CD4-positive, alpha-beta T cell (primary cell): ENCODE measurements around the gene IRF9. TPM values are rescaled to one million over a fixed set of nuclear protein-coding genes. Genes with fewer than 3 reads are reported as not detected.

Experiments used
- ATAC-seq: fragments of 200-7000 bp; cut with Tn5 transposase; one replicate; pipeline ENCODE4 v1.10.0; 2022; ENCODE audit warnings: mild to moderate bottlenecking; ENCODE audit not compliant: poor library complexity
- CTCF ChIA-PET: fragments of 350-600 bp; sonication (Branson Sonifier 250); formaldehyde crosslinking; loops from one replicate; lab custom pipeline; 2021; ENCODE audit warnings: antibody characterized with exemption, inconsistent platforms; lab: Charles Lee
- POLR2A ChIA-PET: fragments of 350-600 bp; sonication (Branson Sonifier 250); formaldehyde crosslinking; loops from one replicate; lab custom pipeline; 2021; ENCODE audit warnings: antibody characterized with exemption, inconsistent platforms; lab: Charles Lee
- DNase-seq, 14 experiments: peaks; one replicate each; pipeline ENCODE4 v3.0.0-alpha.2; 2013 to 2020; ENCODE audit warnings: mixed read lengths in 2 of 14
- H3K27ac ChIP-seq, 2 donors: one replicate each; pipeline versions ENCODE4 v1.5.1 to v1.7.0; 2013; ENCODE audit warnings: low read length in 2 of 2, low read depth in 1 of 2, mild to moderate bottlenecking in 1 of 2
- H3K27me3 ChIP-seq, 2 experiments: 1 replicate in 1 of 2; 2 replicates in 1 of 2; pipeline versions ENCODE4 v1.6.1 to v1.7.0; 2013; ENCODE audit warnings: low read length in 2 of 2, control low read depth in 1 of 2, mild to moderate bottlenecking in 1 of 2, moderate library complexity in 1 of 2; ENCODE audit not compliant: insufficient read depth in 2 of 2, control insufficient read depth in 1 of 2
- H3K36me3 ChIP-seq: one replicate; pipeline ENCODE4 v1.6.1; 2013; ENCODE audit warnings: low read length, control low read depth; ENCODE audit not compliant: insufficient read depth
- H3K4me1 ChIP-seq: one replicate; pipeline ENCODE4 v1.6.1; 2013; ENCODE audit warnings: low read length, control low read depth; ENCODE audit not compliant: insufficient read depth
- H3K4me3 ChIP-seq: one replicate; pipeline ENCODE4 v1.5.1; 2013; ENCODE audit warnings: mild to moderate bottlenecking, low read length, moderate library complexity
- H3K9me3 ChIP-seq, 2 experiments: 1 replicate in 1 of 2; 2 replicates in 1 of 2; pipeline versions ENCODE4 v1.6.1 to v1.7.0; 2013; ENCODE audit warnings: low read length in 2 of 2, mild to moderate bottlenecking in 2 of 2, control low read depth in 1 of 2, moderate library complexity in 1 of 2; ENCODE audit not compliant: control insufficient read depth in 1 of 2, insufficient read depth in 1 of 2
- H3K27ac Mint-ChIP-seq: one replicate; pipeline ENCODE4 v1.8.0; 2020; ENCODE audit warnings: mixed read lengths
- H3K27me3 Mint-ChIP-seq: one replicate; pipeline ENCODE4 v1.8.0; 2021; ENCODE audit warnings: mixed read lengths
- H3K36me3 Mint-ChIP-seq: one replicate; pipeline ENCODE4 v1.8.0; 2021; ENCODE audit warnings: low read depth, mixed read lengths
- H3K4me1 Mint-ChIP-seq: one replicate; pipeline ENCODE4 v1.8.0; 2021; ENCODE audit warnings: low read depth, mixed read lengths
- H3K4me3 Mint-ChIP-seq: one replicate; pipeline ENCODE4 v1.8.0; 2020; ENCODE audit warnings: mild to moderate bottlenecking, mixed read lengths
- H3K9me3 Mint-ChIP-seq: one replicate; pipeline ENCODE4 v1.8.0; 2020; ENCODE audit warnings: mixed read lengths
- CTCF ChIP-seq: fragments of 200-600 bp; IDR thresholded peaks from one replicate; pipeline ENCODE4 v1.8.0; 2022; ENCODE audit warnings: antibody characterized with exemption, mild to moderate bottlenecking
- intact Hi-C, 2 experiments: fragments of 100-400 bp; cut with DNase I in 1 of 2; cut with micrococcal nuclease in 1 of 2; formaldehyde crosslinking; loops; one replicate each; pipeline versions ENCODE4 v1.15.1 to v1.9.0; 2023 to 2025; cut with DNase I, micrococcal nuclease
- total RNA-seq, 174 experiments: library from RNA in 2 of 174; stranded (reverse) in 2 of 174; gene quantifications; one replicate each; pipeline ENCODE4 v1.2.3 and lab custom pipeline; 2021 to 2026

IRF9 gene
- total RNA-seq, 2 experiments from 2014 or later: 248 to 262 TPM

- Mint-ChIP-seq H3K4me3 (peak overlapping the region; percentile 95), H3K36me3 (peaks cover 89% of the 10 kb centered on the region), H3K4me1 (peaks cover 70% of the 10 kb centered on the region), H3K27ac (peak overlapping the region; percentile 98), H3K9me3 (no peaks in the 10 kb centered on the region), H3K27me3 (no peaks in the 10 kb centered on the region)
- no peak overlapping the region for H3K4me3 ChIP-seq
- CTCF ChIA-PET: no interaction called here
- intact Hi-C loops: loop anchor here in 1 of 2 experiments (2.0 to 5.0 kb wide), 2 partner anchors 22 to 152 kb away; no protein-coding TSS in a partner anchor
- no peak for DNase-seq
- H3K27me3 ChIP-seq: no peaks in the 10 kb centered on the region
- H3K36me3 ChIP-seq: peaks cover 73% of the 10 kb centered on the region
- no peak for TF ChIP-seq CTCF
- peaks cover 52% of the 10 kb centered on the region for H3K4me1 ChIP-seq
- H3K27ac ChIP-seq: no peak overlapping the region
- H3K9me3 ChIP-seq: no peaks in the 10 kb centered on the region
- POLR2A ChIA-PET: interaction anchor here (0.9 to 2.6 kb wide), 7 partner anchors 18 to 56 kb away, joined by 3 to 11 read pairs (median 5); partner anchors contain the start of genes DCAF11, EMC9, IPO4 and NRL
- ATAC-seq: no peak
These were observed 3.5 kb downstream of the IRF9 start for GRCh38 chr14:24164518-24164991.

GRCh38 chr14:24165785-24166184 lies 4.7 kb downstream of the IRF9 start:
- ATAC-seq: no peak
- Mint-ChIP-seq H3K27ac (peak overlapping the region; percentile 76), H3K4me1 (peaks cover 64% of the 10 kb centered on the region), H3K36me3 (peaks cover 80% of the 10 kb centered on the region), H3K9me3 (no peaks in the 10 kb centered on the region), H3K27me3 (no peaks in the 10 kb centered on the region), H3K4me3 (peak overlapping the region; percentile 95)
- Histone ChIP-seq H3K27me3 (no peaks in the 10 kb centered on the region), H3K4me3 (no peak overlapping the region), H3K4me1 (peaks cover 45% of the 10 kb centered on the region), H3K36me3 (peaks cover 65% of the 10 kb centered on the region), H3K27ac (no peak overlapping the region), H3K9me3 (no peaks in the 10 kb centered on the region)
- no peak for TF ChIP-seq CTCF
- no peak for DNase-seq
- intact Hi-C loops: loop anchor here in 1 of 2 experiments (2.0 kb wide), 1 partner anchor 21 kb away; no protein-coding TSS in a partner anchor
- CTCF ChIA-PET: no interaction called here
- POLR2A ChIA-PET: interaction anchor here (0.8 to 2.6 kb wide), 6 partner anchors 19 to 51 kb away, joined by 3 to 11 read pairs (median 5); partner anchors contain the start of genes DCAF11, EMC9, IPO4 and NRL

- Histone ChIP-seq H3K9me3 (no peaks in the 10 kb centered on the region), H3K27ac (no peak overlapping the region), H3K4me3 (no peak overlapping the region), H3K4me1 (peaks cover 52% of the 10 kb centered on the region), H3K36me3 (peaks cover 63% of the 10 kb centered on the region), H3K27me3 (no peaks in the 10 kb centered on the region)
- intact Hi-C loops: no loop called here
- Mint-ChIP-seq H3K27me3 (no peaks in the 10 kb centered on the region), H3K4me1 (peaks cover 52% of the 10 kb centered on the region), H3K4me3 (no peak overlapping the region), H3K9me3 (no peaks in the 10 kb centered on the region), H3K36me3 (peaks cover 69% of the 10 kb centered on the region), H3K27ac (peak overlapping the region; percentile 76)
- POLR2A ChIA-PET: no interaction called here
- CTCF ChIA-PET: no interaction called here
- TF ChIP-seq CTCF: no peak
- DNase-seq (no peak), ATAC-seq (no peak)
These were observed 6.5 kb downstream of the IRF9 start for GRCh38 chr14:24167469-24168114.
